Muscle of leg (tissue), 16 donors: Measurements from ENCODE around the gene SEMA4F. TPM values are rescaled to one million over a fixed set of nuclear protein-coding genes. Genes with fewer than 3 reads are reported as not detected.
A peak's percentile ranks its signal among the peaks of the same experiment; 100 is the strongest.

Source experiments
- DNase-seq: peaks from one replicate; pipeline ENCODE4 v3.0.0; 2013
- H3K27ac ChIP-seq: one replicate; pipeline ENCODE4 v1.5.1; 2013; ENCODE audit warnings: mild to moderate bottlenecking, low read length, control low read depth
- H3K27me3 ChIP-seq: one replicate; pipeline ENCODE4 v1.6.1; 2013; ENCODE audit warnings: low read length; ENCODE audit not compliant: control insufficient read depth, insufficient read depth
- H3K36me3 ChIP-seq: one replicate; pipeline ENCODE4 v1.6.1; 2013; ENCODE audit warnings: low read length; ENCODE audit not compliant: control insufficient read depth, insufficient read depth
- H3K4me1 ChIP-seq: one replicate; pipeline ENCODE4 v1.6.1; 2013; ENCODE audit warnings: low read length; ENCODE audit not compliant: control insufficient read depth, insufficient read depth
- H3K4me3 ChIP-seq: one replicate; pipeline ENCODE4 v1.5.1; 2013; ENCODE audit warnings: low read length, control low read depth
- H3K9me3 ChIP-seq: replicated peaks from 2 replicates; pipeline ENCODE4 v1.6.1; 2013; ENCODE audit warnings: low read depth, low read length; ENCODE audit not compliant: control insufficient read depth
- whole genome bisulfite sequencing: methylation state at CpG from one replicate; pipeline ENCODE4 v1.1.5; 2013; ENCODE audit warnings: missing lambda C conversion rate; ENCODE audit not compliant: insufficient coverage; 5-methylcytosine and 5-hydroxymethylcytosine counted together
- long read RNA-seq, 11 donors: transcript quantifications; one replicate each; lab custom pipeline, GENCODE V29; 2026
- polyA plus RNA-seq, 8 donors: library from polyadenylated mRNA; unstranded; fragments of 120-200 nt; gene quantifications; one replicate each; pipeline versions ENCODE4 v1.2.1 to v1.2.3, GENCODE V29; 2013; ENCODE audit warnings: inconsistent platforms in 1 of 8, low replicate concordance in 1 of 8; ENCODE audit not compliant: insufficient read length in 8 of 8, insufficient read depth in 1 of 8
- total RNA-seq: library from RNA; stranded (reverse); fragments of 120-200 nt; gene quantifications from one replicate; pipeline ENCODE4 v1.2.4, GENCODE V29; 2013

Gene SEMA4F, protein sequence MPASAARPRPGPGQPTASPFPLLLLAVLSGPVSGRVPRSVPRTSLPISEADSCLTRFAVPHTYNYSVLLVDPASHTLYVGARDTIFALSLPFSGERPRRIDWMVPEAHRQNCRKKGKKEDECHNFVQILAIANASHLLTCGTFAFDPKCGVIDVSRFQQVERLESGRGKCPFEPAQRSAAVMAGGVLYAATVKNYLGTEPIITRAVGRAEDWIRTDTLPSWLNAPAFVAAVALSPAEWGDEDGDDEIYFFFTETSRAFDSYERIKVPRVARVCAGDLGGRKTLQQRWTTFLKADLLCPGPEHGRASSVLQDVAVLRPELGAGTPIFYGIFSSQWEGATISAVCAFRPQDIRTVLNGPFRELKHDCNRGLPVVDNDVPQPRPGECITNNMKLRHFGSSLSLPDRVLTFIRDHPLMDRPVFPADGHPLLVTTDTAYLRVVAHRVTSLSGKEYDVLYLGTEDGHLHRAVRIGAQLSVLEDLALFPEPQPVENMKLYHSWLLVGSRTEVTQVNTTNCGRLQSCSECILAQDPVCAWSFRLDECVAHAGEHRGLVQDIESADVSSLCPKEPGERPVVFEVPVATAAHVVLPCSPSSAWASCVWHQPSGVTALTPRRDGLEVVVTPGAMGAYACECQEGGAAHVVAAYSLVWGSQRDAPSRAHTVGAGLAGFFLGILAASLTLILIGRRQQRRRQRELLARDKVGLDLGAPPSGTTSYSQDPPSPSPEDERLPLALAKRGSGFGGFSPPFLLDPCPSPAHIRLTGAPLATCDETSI
- total RNA-seq (2.8 TPM), polyA plus RNA-seq (1 to 10 TPM; 2.1 to 4.6 (median 3.6) TPM)
- long read RNA-seq, donor 1, result 0 reads
- long read RNA-seq, donor 2, result 0 reads
- long read RNA-seq, donor 3, result 0 reads
- long read RNA-seq, donor 4, result 0 reads
- long read RNA-seq, donor 5, full-length matches to known transcripts, result 2 of 2 reads
- long read RNA-seq, donor 5, partial matches to known transcripts, result 0 of 2 reads
- long read RNA-seq, donor 5, other reads (novel, unspliced or antisense), result 0 of 2 reads
- long read RNA-seq, donor 6, full-length matches to known transcripts, result 1 of 1 reads
- long read RNA-seq, donor 6, partial matches to known transcripts, result 0 of 1 reads
- long read RNA-seq, donor 6, other reads (novel, unspliced or antisense), result 0 of 1 reads
- long read RNA-seq, donor 7, result 0 reads
- long read RNA-seq, donor 8, result 0 reads
- long read RNA-seq, donor 9, result 0 reads
- long read RNA-seq, donor 10, result 0 reads
- long read RNA-seq, donor 11, result 0 reads

DNA sequence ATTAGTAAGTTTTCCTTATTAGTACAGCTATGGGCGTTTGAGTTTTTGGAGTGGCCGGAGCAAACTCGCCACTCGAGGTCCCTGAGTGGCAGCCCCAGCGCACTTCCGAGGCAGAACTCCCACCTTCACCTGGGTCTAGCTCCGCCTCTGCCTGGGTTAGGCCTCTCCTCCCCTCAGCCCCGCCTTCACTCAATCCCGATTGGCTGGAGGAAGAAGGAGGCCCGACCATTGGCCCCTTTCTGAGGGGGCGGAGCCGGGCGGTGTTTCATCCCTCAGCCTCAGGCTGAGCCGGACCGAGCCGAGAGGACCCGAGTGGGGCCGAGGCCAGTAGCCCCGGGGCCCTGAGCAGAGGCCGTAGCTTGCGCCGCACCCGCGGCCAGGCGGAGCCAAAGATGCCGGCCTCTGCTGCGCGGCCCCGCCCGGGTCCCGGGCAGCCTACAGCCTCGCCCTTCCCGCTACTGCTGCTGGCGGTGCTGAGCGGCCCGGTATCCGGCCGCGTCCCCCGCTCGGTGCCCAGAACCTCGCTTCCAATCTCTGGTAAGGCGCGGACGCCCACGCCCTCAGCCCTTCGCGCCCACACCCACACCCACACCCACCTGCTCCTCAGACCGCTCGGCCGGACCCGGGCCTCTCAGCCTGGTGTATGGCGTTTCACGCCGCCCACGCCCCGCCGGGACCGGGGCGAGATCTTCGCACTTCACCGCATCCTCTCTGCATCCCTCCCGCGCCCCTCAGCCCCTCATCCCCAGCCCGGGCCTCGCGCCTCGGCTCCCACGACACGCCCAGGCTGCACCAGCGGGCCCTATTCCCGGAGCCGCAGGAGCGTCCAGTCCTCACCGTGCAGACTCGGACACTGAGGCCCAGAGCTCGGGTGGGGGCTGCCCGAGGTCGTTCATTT is at the start of gene SEMA4F:
SEMA4F (plus strand) TSS at position 263 of the 898 bp plus-strand sequence; CDS start at position 393, 130 bp downstream.
- peak within 1 kb of the TSS; percentile 72 for H3K4me3 ChIP-seq
- H3K9me3 ChIP-seq, result no peaks in the 10 kb centered on the region
- DNase-seq, result peak; percentile 98
- no peaks in the 10 kb centered on the region for H3K36me3 ChIP-seq
- H3K4me1 ChIP-seq, result peaks cover 11% of the 10 kb centered on the region
- peaks cover 14% of the 10 kb centered on the region for H3K27me3 ChIP-seq
- under 1% methylated on average over 74 of the region's 79 CpGs for WGBS
- H3K27ac ChIP-seq, result no peak within 1 kb of the TSS

DNA sequence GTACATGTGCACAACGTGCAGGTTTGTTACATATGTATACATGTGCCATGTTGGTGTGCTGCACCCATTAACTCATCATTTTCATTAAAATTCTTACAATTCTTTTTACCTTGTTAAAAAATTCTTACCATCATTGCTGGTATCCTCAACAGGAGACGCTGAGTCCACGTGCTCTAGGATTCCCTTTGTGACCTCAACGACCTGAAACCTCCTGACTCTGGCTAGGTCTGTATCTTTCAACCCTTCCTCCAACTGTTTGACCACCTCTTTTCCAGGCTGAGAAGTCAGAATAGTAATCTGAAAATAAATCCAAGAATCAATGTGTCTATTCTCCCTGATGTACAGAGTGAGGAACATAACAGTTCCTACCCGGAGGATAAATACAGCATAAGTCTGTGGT is 47.1 kb upstream of the SEMA4F start:
- H3K36me3 ChIP-seq, result no peaks in the 10 kb centered on the region
- WGBS, result 55% methylated on average over 3 of the region's 5 CpGs

DNA sequence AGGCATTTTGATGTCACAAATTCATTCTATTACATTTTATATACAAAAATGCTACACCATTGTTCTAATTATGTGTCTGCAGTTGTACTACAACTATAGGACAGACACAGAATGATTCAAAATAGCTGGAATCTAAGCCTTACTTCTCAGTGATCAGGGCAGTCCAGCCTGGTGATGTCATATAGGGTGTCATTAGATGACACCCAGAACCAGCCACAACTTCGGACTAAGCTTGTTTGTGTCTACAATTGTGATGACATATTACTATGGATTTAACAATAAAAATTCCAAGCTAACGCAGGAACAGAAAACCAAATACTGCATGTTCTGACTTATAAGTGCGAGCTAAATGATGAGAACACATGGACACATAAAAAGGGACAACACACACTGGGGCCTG is 36.9 kb upstream of the SEMA4F start:
- no peak overlapping the region for H3K4me3 ChIP-seq
- H3K4me1 ChIP-seq, result no peaks in the 10 kb centered on the region
- no peaks in the 10 kb centered on the region for H3K36me3 ChIP-seq
- peaks cover 2% of the 10 kb centered on the region for H3K27me3 ChIP-seq
- no peak for DNase-seq
- no peaks in the 10 kb centered on the region for H3K9me3 ChIP-seq
- no peak overlapping the region for H3K27ac ChIP-seq
- WGBS, result no CpG with 5 or more reads among the region's 3 CpGs

More for the DNA sequence above, 47.1 kb upstream of the SEMA4F start:
- peaks cover 8% of the 10 kb centered on the region for H3K27me3 ChIP-seq
- no peak overlapping the region for H3K27ac ChIP-seq
- no peaks in the 10 kb centered on the region for H3K4me1 ChIP-seq
- no peak overlapping the region for H3K4me3 ChIP-seq
- no peak for DNase-seq
- no peaks in the 10 kb centered on the region for H3K9me3 ChIP-seq

DNA sequence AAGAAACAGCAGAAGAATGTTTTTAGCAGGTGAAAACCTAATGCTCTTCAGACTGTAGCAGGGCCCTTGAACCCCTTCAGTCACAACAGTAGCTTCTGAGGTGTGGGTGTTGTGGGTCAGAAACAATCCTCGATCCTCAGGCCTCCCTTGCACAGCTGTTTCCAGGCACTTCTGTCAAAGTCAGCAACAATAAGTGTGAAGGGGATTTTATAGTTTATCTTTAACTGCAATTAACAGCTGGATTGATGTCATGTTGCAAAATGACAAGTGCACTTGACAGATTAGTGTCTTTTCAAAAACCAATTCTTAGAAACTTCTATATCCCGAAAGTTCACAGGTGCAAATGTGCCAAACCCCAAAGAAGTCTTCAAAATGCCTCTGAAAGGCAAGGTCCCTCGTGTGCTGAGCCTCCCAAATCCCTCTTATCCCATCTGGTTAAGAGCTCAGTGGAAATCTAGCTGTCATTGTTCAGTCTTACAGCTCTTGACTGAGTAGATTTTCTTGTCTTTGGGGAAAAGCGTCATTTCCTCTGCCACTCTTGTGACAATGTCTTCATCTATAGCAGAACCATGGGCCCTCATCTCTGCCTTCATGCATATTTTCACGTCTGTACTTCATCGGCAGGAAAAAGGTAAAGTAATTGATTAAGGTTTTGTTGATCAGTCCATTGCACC is 35.5 kb upstream of the SEMA4F start:
- DNase-seq, result no peak
- WGBS, result 50% methylated on average over 1 of the region's 6 CpGs

DNA sequence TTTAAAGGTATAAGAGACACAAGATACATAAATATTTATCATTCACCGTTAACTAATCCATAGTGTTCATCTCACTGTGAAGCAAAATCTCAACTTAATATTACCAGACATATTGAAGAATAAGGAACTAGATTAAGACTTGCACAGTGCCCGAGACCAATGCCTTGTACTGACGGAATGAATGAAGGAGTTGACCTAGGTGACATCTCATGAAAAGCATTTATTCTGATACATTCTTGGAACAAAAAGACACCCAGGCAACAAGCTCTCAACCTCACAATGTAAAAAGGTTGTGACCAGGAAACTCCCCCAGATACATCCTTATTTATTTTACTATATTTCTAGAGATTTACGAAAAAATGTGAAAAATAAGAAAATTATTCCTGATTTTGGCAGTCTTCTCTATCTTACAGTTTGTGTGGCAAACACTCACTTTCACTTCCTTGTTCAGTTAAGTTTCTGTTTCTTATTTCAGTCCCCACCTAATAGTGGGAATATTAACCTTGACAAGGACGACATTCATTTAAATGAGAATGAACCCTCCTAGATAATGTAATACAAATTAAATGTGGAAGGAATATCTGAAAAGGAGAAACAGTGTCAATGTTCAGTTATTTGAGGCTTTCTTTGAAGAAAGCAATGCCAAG is 34.3 kb upstream of the SEMA4F start:
- Histone ChIP-seq H3K4me1 (no peaks in the 10 kb centered on the region), H3K27ac (no peak overlapping the region), H3K27me3 (peaks cover 1% of the 10 kb centered on the region), H3K36me3 (no peaks in the 10 kb centered on the region), H3K9me3 (no peaks in the 10 kb centered on the region), H3K4me3 (no peak overlapping the region)
- WGBS, result no CpG with 5 or more reads among the region's 5 CpGs
- no peak for DNase-seq

More for the DNA sequence above, 35.5 kb upstream of the SEMA4F start:
- Histone ChIP-seq H3K27ac (no peak overlapping the region), H3K9me3 (no peaks in the 10 kb centered on the region), H3K4me3 (no peak overlapping the region), H3K4me1 (no peaks in the 10 kb centered on the region), H3K36me3 (no peaks in the 10 kb centered on the region), H3K27me3 (peaks cover 2% of the 10 kb centered on the region)

DNA sequence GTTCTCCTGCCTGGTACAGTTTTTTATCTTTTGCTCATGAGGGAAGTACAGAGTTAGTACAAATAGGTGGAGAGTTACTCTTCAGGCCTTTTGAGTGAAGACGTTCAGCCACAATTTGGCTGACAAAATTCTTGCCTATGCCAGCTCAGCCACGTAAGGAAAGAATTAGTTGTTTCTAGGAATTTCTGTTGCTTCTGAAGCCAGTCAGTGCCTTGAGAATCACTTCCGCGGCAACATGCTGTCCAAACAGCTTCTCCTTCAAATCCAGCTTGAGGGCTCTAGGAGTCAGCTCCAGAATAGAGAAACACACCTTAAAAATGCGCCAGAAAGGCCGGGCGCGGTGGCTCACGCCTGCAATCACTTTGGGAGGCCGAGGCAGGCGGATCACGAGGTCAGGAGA is 33.4 kb upstream of the SEMA4F start:
- H3K9me3 ChIP-seq, result no peaks in the 10 kb centered on the region
- no peaks in the 10 kb centered on the region for H3K27me3 ChIP-seq
- H3K36me3 ChIP-seq, result no peaks in the 10 kb centered on the region
- H3K4me3 ChIP-seq, result no peak overlapping the region
- H3K4me1 ChIP-seq, result no peaks in the 10 kb centered on the region
- no peak overlapping the region for H3K27ac ChIP-seq
- WGBS, result 71% methylated on average over 8 of the region's 12 CpGs
- DNase-seq, result peak; percentile 19

DNA sequence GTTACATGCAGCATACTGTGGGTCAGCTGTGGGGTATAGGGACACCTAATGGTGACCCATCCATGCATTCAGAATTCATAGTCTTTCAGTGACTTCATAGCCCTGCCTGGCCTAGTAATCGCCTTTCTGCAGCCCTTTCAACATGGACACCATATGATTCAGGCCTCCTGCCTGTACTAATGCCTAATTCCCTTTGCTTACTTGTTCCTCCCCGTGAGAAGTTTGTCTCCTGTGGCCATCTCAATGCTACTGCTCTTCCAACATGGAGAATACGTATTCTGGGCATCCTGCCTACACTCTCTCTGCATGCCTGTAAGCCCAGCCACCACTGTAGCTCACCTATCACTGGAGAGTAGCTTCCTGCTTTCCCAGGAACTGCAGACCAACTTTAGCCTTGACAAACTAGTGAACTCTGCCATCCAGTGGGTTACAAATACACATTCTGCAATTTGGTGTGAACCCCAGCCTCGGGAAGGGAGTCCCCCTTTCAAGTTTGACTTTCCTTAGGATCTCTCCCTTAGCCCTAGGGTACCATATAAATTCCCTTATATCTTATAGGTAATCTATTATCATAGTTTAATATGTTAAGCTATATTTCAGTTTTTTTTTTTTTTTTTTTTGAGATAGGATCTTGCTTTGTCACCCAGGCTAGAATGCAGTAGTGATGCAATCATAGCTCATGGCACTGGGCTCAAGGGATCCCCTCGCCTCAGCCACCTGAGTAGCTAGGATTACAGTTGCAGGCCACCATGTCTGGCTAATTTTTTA is 28.2 kb upstream of the SEMA4F start:
- no peaks in the 10 kb centered on the region for H3K27me3 ChIP-seq
- H3K27ac ChIP-seq, result no peak overlapping the region
- no peaks in the 10 kb centered on the region for H3K4me1 ChIP-seq
- no peak for DNase-seq
- no peaks in the 10 kb centered on the region for H3K36me3 ChIP-seq
- H3K9me3 ChIP-seq, result no peaks in the 10 kb centered on the region
- WGBS, result 84% methylated on average over 3 of the region's 5 CpGs
- H3K4me3 ChIP-seq, result no peak overlapping the region

DNA sequence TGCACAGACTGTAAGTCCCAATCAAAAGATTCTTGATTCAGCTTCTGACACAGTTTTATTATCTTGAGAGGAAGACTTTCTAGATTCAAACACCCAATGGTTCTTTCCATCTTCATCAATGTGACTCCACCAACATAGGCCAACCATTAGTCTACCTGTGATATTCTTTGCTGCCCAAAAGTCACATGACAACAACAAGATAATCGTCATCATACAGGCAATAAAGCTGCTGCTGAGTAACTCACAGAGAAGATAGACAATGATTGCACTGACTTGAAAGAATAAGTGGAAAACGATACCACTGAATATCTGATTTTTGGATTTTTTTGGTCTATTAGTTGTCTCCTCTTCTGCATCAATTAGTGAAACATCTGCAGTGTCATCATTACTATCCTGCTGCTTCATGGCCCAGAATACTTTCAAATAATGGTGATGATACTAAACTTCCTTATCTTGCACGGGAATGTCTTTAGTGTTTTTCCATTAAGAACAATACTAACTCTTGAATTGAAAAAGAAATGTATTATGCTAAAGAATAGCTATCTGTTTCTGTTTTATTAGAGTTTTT is 25.4 kb upstream of the SEMA4F start:
- Histone ChIP-seq H3K27me3 (no peaks in the 10 kb centered on the region), H3K9me3 (no peaks in the 10 kb centered on the region), H3K4me1 (no peaks in the 10 kb centered on the region), H3K27ac (no peak overlapping the region), H3K4me3 (no peak overlapping the region), H3K36me3 (no peaks in the 10 kb centered on the region)
- no peak for DNase-seq
- no CpG with 5 or more reads among the region's 3 CpGs for WGBS
